Activated naive CD8-positive, alpha-beta T cell treated with anti-CD3 and anti-CD28 coated beads for 36 hours (primary cell): Measurements from ENCODE around the gene UGP2. TPM values are rescaled to one million over a fixed set of nuclear protein-coding genes. Genes with fewer than 3 reads are reported as not detected.

Source experiments
- total RNA-seq, 2 experiments: library from RNA; stranded (reverse); gene quantifications; one replicate each; pipeline ENCODE4 v1.2.3, GENCODE V29; 2021

The UGP2 gene
- total RNA-seq, 2 experiments from 2014 or later: 70.0 to 71.5 TPM

Other genes with a start within 250 kb of the UGP2 start
- 10 to 100 TPM in 1 of 2 experiments, 1 to 10 TPM in 1; 9.2 to 10.1 TPM for gene VPS54, start 177.5 kb downstream of the UGP2 start, total RNA-seq